CD4-positive, alpha-beta T cell treated with Interleukin-6 for 4 hours (primary cell): Measurements from ENCODE around the gene CLEC4M.
"Not testable (repeated sequence)": the region's sequence is repeated elsewhere in the genome, so short reads cannot be mapped to it uniquely, and the experiment has no call there.

Experiments
- DNase-seq: peaks from one replicate; pipeline ENCODE4 v3.0.0-alpha.2; 2020; ENCODE audit warnings: mixed read lengths

Gene CLEC4M

GRCh38 chr19:7778081-7778480 lies 15.0 kb downstream of the CLEC4M start:
- DNase-seq, result no peak

GRCh38 chr19:7779631-7780486 lies 16.8 kb downstream of the CLEC4M start:
- DNase-seq, result no peak

GRCh38 chr19:7781157-7781556 lies 18.1 kb downstream of the CLEC4M start:
- no peak for DNase-seq

GRCh38 chr19:7783991-7784423 lies 21.0 kb downstream of the CLEC4M start:
- DNase-seq, result no peak

- DNase-seq, result no peak
These were observed 21.8 kb downstream of the CLEC4M start for GRCh38 chr19:7784856-7785255.

- DNase-seq, result no peak
These were observed 24.1 kb downstream of the CLEC4M start for GRCh38 chr19:7787141-7787540.

GRCh38 chr19:7787602-7788177 lies 24.6 kb downstream of the CLEC4M start:
- no peak for DNase-seq

GRCh38 chr19:7788178-7788932 lies 25.3 kb downstream of the CLEC4M start:
- peak; percentile 8 for DNase-seq

- no peak for DNase-seq
These were observed 25.9 kb downstream of the CLEC4M start for GRCh38 chr19:7788933-7789323.

GRCh38 chr19:7789447-7789846 lies 26.4 kb downstream of the CLEC4M start:
- peak; percentile 67 for DNase-seq

GRCh38 chr19:7790416-7790815 lies 27.4 kb downstream of the CLEC4M start:
- DNase-seq, result no peak

- no peak for DNase-seq
These were observed 29.2 kb downstream of the CLEC4M start for GRCh38 chr19:7792281-7792680.

GRCh38 chr19:7792701-7793100 lies 29.7 kb downstream of the CLEC4M start:
- not testable (repeated sequence) for DNase-seq

GRCh38 chr19:7793493-7793892 lies 30.4 kb downstream of the CLEC4M start:
- DNase-seq, result no peak

GRCh38 chr19:7795555-7796161 lies 32.6 kb downstream of the CLEC4M start:
- DNase-seq, result no peak

- peak; percentile 74 for DNase-seq
These were observed 36.8 kb downstream of the CLEC4M start for GRCh38 chr19:7799640-7800355.

GRCh38 chr19:7801020-7801570 lies 38.1 kb downstream of the CLEC4M start:
- DNase-seq, result no peak

GRCh38 chr19:7806234-7806633 lies 43.2 kb downstream of the CLEC4M start:
- no peak for DNase-seq

GRCh38 chr19:7806876-7807275 lies 43.8 kb downstream of the CLEC4M start:
- DNase-seq, result no peak

- DNase-seq, result no peak
These were observed 45.1 kb downstream of the CLEC4M start for GRCh38 chr19:7808108-7808507.

- DNase-seq, result no peak
These were observed 48.9 kb downstream of the CLEC4M start for GRCh38 chr19:7811989-7812388.

GRCh38 chr19:7815325-7815724 lies 52.3 kb downstream of the CLEC4M start:
- DNase-seq, result peak; percentile 29
